Thyroid gland (tissue), 4 donors: ENCODE results near the gene PLCB3. TPM values are rescaled to one million over a fixed set of nuclear protein-coding genes. Genes with fewer than 3 reads are reported as not detected.

Experiments
- DNase-seq, 2 donors: peaks; one replicate each; pipeline ENCODE4 v3.0.0-alpha.2; 2019
- H3K27ac ChIP-seq, 3 donors: fragments of 200-600 bp; sonication (generic); 1 replicate in 2 of 3; 2 replicates in 1 of 3; pipeline ENCODE4 v1.5.1; 2016 to 2019; ENCODE audit warnings: mild to moderate bottlenecking in 1 of 3, moderate library complexity in 1 of 3
- H3K27me3 ChIP-seq: fragments of 200-600 bp; sonication (generic); one replicate; pipeline ENCODE4 v1.5.1; 2019
- H3K36me3 ChIP-seq, 2 donors: fragments of 200-600 bp; sonication (generic); one replicate each; pipeline ENCODE4 v1.5.1; 2016 to 2019
- H3K4me1 ChIP-seq, 2 donors: fragments of 200-600 bp; sonication (generic); one replicate each; pipeline ENCODE4 v1.5.1; 2017 to 2019
- H3K4me3 ChIP-seq, 3 donors: fragments of 200-600 bp; sonication (generic); replicated peaks in 1 of 3; 1 replicate in 2 of 3; 2 replicates in 1 of 3; pipeline ENCODE4 v1.5.1; 2016; ENCODE audit warnings: mild to moderate bottlenecking in 1 of 3
- H3K9me3 ChIP-seq: fragments of 200-600 bp; sonication (generic); one replicate; pipeline ENCODE4 v1.5.1; 2017
- POLR2A ChIP-seq, 2 donors: fragments of 450-650 bp; IDR thresholded peaks; one replicate each; pipeline ENCODE4 v1.6.1; 2017; ENCODE audit warnings: antibody characterized with exemption in 2 of 2, mild to moderate bottlenecking in 2 of 2, moderate library complexity in 1 of 2
- WGBS, 2 donors: methylation state at CpG; one replicate each; pipeline ENCODE4 v1.1.5; 2017; 5-methylcytosine and 5-hydroxymethylcytosine counted together
- intact Hi-C: fragments of 100-400 bp; cut with DNase I; formaldehyde crosslinking; loops from one replicate; pipeline ENCODE4 v1.15.1; 2023
- total RNA-seq, 4 donors: library from RNA; depleted of rRNA; stranded (reverse); fragments of >200 nt; gene quantifications; one replicate each; pipeline ENCODE4 v1.2.3, GENCODE V29; 2016
- TF ChIP-seq, protein P1 (sequence below), 6 experiments: fragments of 200-600 bp in 3 of 6; fragments of 450-650 bp in 3 of 6; sonication (generic) in 3 of 6; IDR thresholded peaks; one replicate each; pipeline ENCODE4 v1.5.1; 2016 to 2019; ENCODE audit warnings: antibody characterized with exemption in 6 of 6, mild to moderate bottlenecking in 2 of 6, inconsistent platforms in 1 of 6, moderate library complexity in 1 of 6

The PLCB3 gene
- total RNA-seq, 4 donors from 2014 or later: 18.8 to 39.2 (median 23.5) TPM

DNA sequence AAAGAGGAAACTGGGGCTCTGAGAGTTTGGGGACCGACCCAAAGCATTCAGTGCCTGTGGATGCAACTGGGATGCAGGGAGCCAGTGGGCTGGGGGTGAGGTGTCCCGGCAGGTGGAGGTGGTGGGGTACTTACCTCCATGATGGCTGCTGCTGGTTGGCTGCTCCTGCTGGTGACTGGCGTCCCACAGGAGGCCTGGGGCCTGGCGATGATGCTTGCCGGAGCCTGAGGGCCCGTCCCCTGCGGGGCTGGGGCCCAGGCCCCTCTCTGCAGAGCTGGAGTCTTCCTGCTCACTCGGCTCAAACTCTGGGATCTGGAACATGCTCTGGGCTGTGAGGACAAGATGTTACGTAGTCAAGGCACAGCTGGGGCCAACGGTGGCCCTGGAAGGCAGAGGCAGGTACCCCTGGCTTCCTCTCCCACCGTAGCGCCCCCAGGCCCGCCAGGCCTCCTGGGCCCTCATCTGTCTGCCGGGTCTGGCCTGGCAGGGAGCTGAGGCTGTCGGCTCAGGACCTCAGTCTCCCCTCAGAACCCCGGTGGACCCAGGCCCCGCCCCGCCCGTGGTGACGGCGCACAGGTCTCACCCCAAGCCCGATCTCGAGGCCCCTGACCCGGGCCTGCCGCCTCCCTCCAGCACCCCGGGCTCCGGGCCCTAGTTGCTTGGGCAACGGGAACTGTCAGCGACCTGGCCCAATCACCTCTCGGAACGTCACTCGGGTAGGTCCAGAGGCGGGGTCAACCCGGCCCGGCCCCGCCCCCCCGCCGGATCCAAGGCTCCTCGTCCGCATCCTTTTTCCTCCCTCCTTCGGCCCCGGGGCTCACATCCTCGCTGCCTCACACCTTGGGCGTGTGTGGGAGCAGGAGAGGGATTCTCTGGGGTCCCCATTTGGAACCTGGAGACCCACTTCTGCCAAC is 33.0 kb downstream of the PLCB3 start, which contains the start of gene BAD:
Gene BAD, minus strand, starts transcription at position 618 of the 914 bp plus-strand sequence. Its CDS starts 297 bp downstream, at position 321.
- WGBS, 2 donors: 4 to 34% methylated on average over 2 to 24 of the region's 44 CpGs
- DNase-seq: peak; percentile 95 to 96
- H3K9me3 ChIP-seq: no peaks in the 10 kb centered on the region
- H3K36me3 ChIP-seq: no peaks in the 10 kb centered on the region
- peak within 1 kb of the TSS; percentile 83 to 91 (median 90) for H3K27ac ChIP-seq
- peaks cover 9 to 23% of the 10 kb centered on the region in 2 donors for H3K4me1 ChIP-seq
- intact Hi-C loops: no loop called here
- TF ChIP-seq, protein P1, sequence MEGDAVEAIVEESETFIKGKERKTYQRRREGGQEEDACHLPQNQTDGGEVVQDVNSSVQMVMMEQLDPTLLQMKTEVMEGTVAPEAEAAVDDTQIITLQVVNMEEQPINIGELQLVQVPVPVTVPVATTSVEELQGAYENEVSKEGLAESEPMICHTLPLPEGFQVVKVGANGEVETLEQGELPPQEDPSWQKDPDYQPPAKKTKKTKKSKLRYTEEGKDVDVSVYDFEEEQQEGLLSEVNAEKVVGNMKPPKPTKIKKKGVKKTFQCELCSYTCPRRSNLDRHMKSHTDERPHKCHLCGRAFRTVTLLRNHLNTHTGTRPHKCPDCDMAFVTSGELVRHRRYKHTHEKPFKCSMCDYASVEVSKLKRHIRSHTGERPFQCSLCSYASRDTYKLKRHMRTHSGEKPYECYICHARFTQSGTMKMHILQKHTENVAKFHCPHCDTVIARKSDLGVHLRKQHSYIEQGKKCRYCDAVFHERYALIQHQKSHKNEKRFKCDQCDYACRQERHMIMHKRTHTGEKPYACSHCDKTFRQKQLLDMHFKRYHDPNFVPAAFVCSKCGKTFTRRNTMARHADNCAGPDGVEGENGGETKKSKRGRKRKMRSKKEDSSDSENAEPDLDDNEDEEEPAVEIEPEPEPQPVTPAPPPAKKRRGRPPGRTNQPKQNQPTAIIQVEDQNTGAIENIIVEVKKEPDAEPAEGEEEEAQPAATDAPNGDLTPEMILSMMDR (IDR thresholded peaks at IDR 0.05): no peak
- TF ChIP-seq POLR2A (IDR thresholded peaks at IDR 0.05): peak in 1 of 2 donors; percentile 79
- peak within 1 kb of the TSS; percentile 81 to 91 (median 88) for H3K4me3 ChIP-seq
- H3K27me3 ChIP-seq: no peaks in the 10 kb centered on the region

DNA sequence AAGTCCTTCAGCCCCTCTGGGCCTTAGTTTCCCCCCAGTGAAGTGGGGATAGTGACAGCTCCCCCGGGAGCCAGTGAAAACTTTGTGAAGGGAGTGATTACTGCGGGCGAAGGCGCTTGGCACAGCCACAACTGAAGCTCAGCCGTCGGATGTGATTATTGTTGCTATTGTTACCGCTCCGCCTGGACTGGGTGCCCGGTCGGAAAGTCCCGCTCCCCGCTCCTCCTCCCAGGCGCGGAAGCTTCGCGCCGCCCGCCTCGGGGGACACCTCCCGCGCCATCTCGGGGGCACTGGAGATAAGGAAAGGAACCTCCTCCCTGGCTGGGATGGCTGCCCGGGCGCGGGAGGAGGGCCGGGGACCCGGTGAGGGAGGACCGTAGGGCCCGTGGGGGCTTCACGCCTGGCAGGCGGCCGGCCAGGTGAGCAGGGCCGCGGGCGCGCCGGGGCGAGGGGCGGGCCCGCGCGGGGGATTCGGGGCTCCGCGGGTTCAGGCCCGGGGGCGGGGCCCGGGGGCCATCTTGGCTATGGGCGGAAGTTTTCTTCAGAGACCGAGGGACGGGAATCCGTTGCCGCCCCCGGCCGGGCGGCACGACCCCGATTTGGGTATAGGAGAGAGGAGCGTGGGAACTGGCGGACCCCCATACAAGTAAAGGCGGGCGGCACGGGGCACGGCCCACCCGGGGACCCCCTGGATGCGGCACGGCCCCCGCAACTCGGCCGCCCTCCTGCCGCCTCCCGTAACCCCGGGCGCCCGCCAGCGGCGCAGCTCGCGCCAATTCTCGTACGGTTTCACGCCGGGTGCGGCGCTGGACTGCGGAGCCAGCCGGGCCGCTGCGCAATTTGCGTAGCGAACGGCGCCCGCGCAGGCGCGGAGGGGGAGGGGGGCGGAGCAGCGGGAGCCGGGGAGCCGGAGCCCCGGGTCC is 33.9 kb downstream of the PLCB3 start, which contains the start of gene GPR137:
Gene GPR137, plus strand, starts transcription at position 887 of the 923 bp plus-strand sequence. CDS start 677 bp downstream, outside the sequence.
- intact Hi-C loops: no loop called here
- Histone ChIP-seq H3K36me3 (no peaks in the 10 kb centered on the region), H3K4me3 (peak within 1 kb of the TSS; percentile 81 to 91 (median 88)), H3K27me3 (no peaks in the 10 kb centered on the region), H3K27ac (peak within 1 kb of the TSS; percentile 83 to 91 (median 90)), H3K4me1 (peaks cover 9 to 23% of the 10 kb centered on the region in 2 donors), H3K9me3 (no peaks in the 10 kb centered on the region)
- DNase-seq: peak; percentile 86 to 87
- TF ChIP-seq, protein P1 (IDR thresholded peaks at IDR 0.05): no peak
- TF ChIP-seq POLR2A (IDR thresholded peaks at IDR 0.05): peak in 1 of 2 donors; percentile 59
- WGBS, 2 donors: 0 to 1% methylated on average over 18 to 29 of the region's 102 CpGs

DNA sequence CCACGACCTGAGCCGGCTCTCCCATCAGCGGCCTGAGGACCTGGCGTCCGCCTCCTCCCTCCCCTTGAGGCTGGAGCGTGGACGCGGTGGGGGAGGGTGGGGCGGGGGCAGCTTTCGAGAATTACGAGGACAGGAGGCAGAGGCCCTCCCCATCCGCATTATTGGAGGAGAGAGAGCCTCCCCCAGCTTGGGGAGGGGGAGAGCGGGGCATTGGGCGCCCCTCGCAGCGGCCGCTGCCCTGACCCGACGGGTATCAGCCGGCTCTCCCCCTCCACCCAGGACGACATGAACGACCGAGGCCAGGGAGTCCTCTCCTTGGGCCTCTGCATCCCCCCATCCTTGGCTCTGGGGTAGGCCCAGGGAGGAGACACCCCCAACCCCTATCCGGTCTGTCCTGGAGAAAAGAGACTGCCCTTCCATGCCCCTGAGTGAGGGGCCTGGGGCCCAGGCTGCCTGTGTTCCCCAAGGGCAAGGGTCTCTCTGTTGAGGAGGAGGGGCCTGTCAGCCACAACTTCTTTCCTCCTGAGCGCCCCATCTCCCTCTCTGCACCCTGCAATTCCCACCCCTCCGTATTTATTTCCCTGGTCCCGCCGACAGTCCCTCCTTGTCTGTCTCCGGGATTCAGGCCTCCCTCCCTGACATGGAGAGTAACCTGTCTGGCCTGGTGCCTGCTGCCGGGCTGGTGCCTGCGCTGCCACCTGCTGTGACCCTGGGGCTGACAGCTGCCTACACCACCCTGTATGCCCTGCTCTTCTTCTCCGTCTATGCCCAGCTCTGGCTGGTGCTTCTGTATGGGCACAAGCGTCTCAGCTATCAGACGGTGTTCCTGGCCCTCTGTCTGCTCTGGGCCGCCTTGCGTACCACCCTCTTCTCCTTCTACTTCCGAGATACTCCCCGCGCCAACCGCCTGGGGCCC is 34.8 kb downstream of the PLCB3 start:
- peak; percentile 40 to 42 for DNase-seq
- intact Hi-C loops: no loop called here
- WGBS, 2 donors: 40 to 61% methylated on average over 16 to 27 of the region's 40 CpGs
- Histone ChIP-seq H3K27me3 (no peaks in the 10 kb centered on the region), H3K27ac (peak overlapping the region; percentile 83 to 91 (median 90)), H3K4me1 (peaks cover 9 to 25% of the 10 kb centered on the region in 2 donors), H3K36me3 (no peaks in the 10 kb centered on the region), H3K4me3 (peak overlapping the region in 2 of 3 donors; percentile 88 to 91), H3K9me3 (no peaks in the 10 kb centered on the region)
- no peak for TF ChIP-seq POLR2A (IDR thresholded peaks at IDR 0.05)
- TF ChIP-seq, protein P1 (IDR thresholded peaks at IDR 0.05): no peak

DNA sequence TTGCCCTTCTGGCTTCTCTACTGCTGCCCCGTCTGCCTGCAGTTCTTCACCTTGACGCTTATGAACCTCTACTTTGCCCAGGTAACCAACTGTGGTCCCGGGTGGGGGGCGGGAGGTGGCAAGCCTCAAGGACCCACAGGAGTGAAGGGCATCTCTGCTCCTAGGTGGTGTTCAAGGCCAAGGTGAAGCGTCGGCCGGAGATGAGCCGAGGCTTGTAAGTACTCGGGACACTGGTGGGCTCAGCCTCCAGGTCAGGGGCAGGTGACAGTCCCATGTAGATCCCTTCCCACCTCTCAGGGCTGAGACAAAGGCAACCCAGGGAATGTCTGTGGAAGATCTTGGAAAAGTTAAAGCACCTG is 35.5 kb downstream of the PLCB3 start:
- Histone ChIP-seq H3K4me3 (no peak overlapping the region), H3K27ac (no peak overlapping the region), H3K4me1 (peaks cover 9 to 31% of the 10 kb centered on the region in 2 donors), H3K36me3 (no peaks in the 10 kb centered on the region), H3K27me3 (no peaks in the 10 kb centered on the region), H3K9me3 (no peaks in the 10 kb centered on the region)
- intact Hi-C loops: no loop called here
- DNase-seq: no peak
- WGBS, 2 donors: 88 to 91% methylated on average over 9 of the region's 9 CpGs
- TF ChIP-seq, protein P1 (IDR thresholded peaks at IDR 0.05): no peak
- no peak for TF ChIP-seq POLR2A (IDR thresholded peaks at IDR 0.05)
